GM18517 (cell line): Measurements from ENCODE around the gene PDCD5.

Experiments used
- ATAC-seq: cut with Tn5 transposase; IDR thresholded peaks from one replicate; pipeline ENCODE4 v1.9.1; 2021; ENCODE audit warnings: mild to moderate bottlenecking, moderate library complexity; ENCODE audit not compliant: unreplicated experiment

Gene PDCD5

DNA sequence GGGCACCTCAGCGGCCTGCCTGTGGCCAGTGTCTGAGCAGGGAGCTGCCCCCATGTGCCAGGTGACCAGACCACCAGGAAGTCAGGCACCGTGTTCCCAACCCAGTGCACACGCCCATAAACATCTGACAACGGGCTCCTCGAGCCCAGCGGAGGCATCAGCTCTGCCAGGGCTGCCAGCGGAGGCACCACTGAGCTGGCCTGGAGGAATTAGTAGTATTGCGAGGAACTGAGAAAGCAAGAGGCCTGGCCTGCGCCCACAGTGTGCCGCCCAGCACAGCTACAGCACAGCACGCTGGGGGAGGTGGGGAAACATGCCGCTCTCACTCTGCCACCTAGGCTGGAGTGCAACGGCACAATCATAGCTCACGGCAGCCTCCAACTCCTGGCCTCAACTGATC, 49.3 kb downstream of the PDCD5 start:
- no peak for ATAC-seq

DNA sequence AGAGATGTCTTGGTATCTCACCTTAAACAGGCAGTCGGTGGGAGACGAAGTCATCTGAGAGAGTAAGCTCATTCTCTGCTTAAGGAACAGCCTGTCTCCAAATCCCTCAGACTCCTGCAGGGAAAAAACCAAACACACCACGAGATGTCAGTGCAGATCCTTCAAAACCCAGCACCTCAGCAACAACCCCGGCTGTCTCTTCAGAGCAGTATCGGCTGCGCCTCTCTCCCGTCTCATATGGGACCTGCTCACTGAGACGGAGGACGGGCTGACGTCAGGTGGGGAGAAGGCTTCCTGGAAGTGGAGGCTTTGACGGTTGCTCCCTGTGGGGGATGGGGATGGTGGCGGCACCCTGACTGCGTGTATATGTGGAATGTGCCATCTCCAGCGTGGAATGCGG, 50.4 kb downstream of the PDCD5 start:
- ATAC-seq: no peak
